HepG2 (cell line): ENCODE results near the gene GJA9. TPM values are rescaled to one million over a fixed set of nuclear protein-coding genes. Genes with fewer than 3 reads are reported as not detected.
A peak's percentile ranks its signal among the peaks of the same experiment; 100 is the strongest.

Experiments used
- ADNP ChIP-seq: sonication (generic); formaldehyde crosslinking; IDR thresholded peaks from 2 replicates; pipeline ENCODE4 v1.4.0; 2020; ENCODE audit warnings: missing genetic modification reagents
- CC2D1A ChIP-seq: sonication (generic); formaldehyde crosslinking; IDR thresholded peaks from 2 replicates; pipeline ENCODE4 v1.8.1; 2023; ENCODE audit warnings: mild to moderate bottlenecking, missing genetic modification reagents
- GLI4 ChIP-seq: sonication (generic); formaldehyde crosslinking; IDR thresholded peaks from 2 replicates; pipeline ENCODE4 v1.5.1; 2020; ENCODE audit warnings: missing genetic modification reagents, mild to moderate bottlenecking, moderate library complexity, borderline replicate concordance
- HIVEP1 ChIP-seq: sonication (generic); formaldehyde crosslinking; IDR thresholded peaks from 2 replicates; pipeline ENCODE4 v1.4.0; 2020; ENCODE audit warnings: mild to moderate bottlenecking, missing genetic modification reagents
- KDM2A ChIP-seq: sonication (generic); formaldehyde crosslinking; IDR thresholded peaks from 2 replicates; pipeline ENCODE4 v1.4.0; 2020; ENCODE audit warnings: low read depth, missing genetic modification reagents, borderline replicate concordance
- KDM5A ChIP-seq: fragments of 200-600 bp; sonication (generic); IDR thresholded peaks from 2 replicates; pipeline ENCODE4 v1.7.0; 2018; ENCODE audit warnings: antibody characterized with exemption, mild to moderate bottlenecking, low read length, borderline replicate concordance
- MAF1 ChIP-seq: sonication (generic); formaldehyde crosslinking; IDR thresholded peaks from 2 replicates; pipeline ENCODE4 v1.5.0; 2020; ENCODE audit warnings: missing genetic modification reagents, borderline replicate concordance
- MEF2D ChIP-seq: sonication (generic); formaldehyde crosslinking; IDR thresholded peaks from 2 replicates; pipeline ENCODE4 v1.5.1; 2020; ENCODE audit warnings: mild to moderate bottlenecking, missing genetic modification reagents
- NONO ChIP-seq, 2 experiments: fragments of 450-650 bp in 1 of 2; sonication (generic) in 1 of 2; formaldehyde crosslinking in 1 of 2; IDR thresholded peaks in 1 of 2; conservative IDR thresholded peaks in 1 of 2; 2 replicates each; pipeline versions ENCODE4 v1.6.1 to v1.8.0; 2017 to 2022; ENCODE audit warnings: mild to moderate bottlenecking in 1 of 2, missing genetic modification reagents in 1 of 2, moderate library complexity in 1 of 2
- PITX1 ChIP-seq: sonication (generic); formaldehyde crosslinking; IDR thresholded peaks from 2 replicates; pipeline ENCODE4 v1.5.1; 2020; ENCODE audit warnings: mild to moderate bottlenecking, missing genetic modification reagents
- SMYD3 ChIP-seq: sonication (generic); formaldehyde crosslinking; IDR thresholded peaks from 2 replicates; pipeline ENCODE4 v1.8.1; 2023; ENCODE audit warnings: mild to moderate bottlenecking, missing genetic modification reagents
- SRSF4 ChIP-seq: fragments of 200-400 bp; formaldehyde crosslinking; IDR thresholded peaks from one replicate; pipeline ENCODE4 v1.6.1; 2018; ENCODE audit warnings: mild to moderate bottlenecking, low read depth, low read length, moderate library complexity; ENCODE audit not compliant: poor library complexity, severe bottlenecking
- TBX2 ChIP-seq: sonication (generic); formaldehyde crosslinking; IDR thresholded peaks from 2 replicates; pipeline ENCODE4 v1.5.0; 2020; ENCODE audit warnings: missing genetic modification reagents, mild to moderate bottlenecking, borderline replicate concordance
- ZFP41 ChIP-seq: sonication (generic); formaldehyde crosslinking; IDR thresholded peaks from 2 replicates; pipeline ENCODE4 v1.4.0; 2020; ENCODE audit warnings: mild to moderate bottlenecking, missing genetic modification reagents, borderline replicate concordance
- ZNF780A ChIP-seq: sonication (generic); formaldehyde crosslinking; IDR thresholded peaks from 2 replicates; pipeline ENCODE4 v1.8.0; 2022; ENCODE audit warnings: mild to moderate bottlenecking, missing genetic modification reagents, moderate library complexity
- polyA plus RNA-seq, 8 experiments: library from polyadenylated mRNA; depleted of rRNA in 3 of 8; stranded (reverse) in 7 of 8; unstranded in 1 of 8; fragments of >200 nt; fragmentation: Illumina TruSeq in 4 of 8; extraction: Trizol in 4 of 8; gene quantifications; 2 replicates each; pipeline versions ENCODE4 v1.2.1 to v1.2.3, GENCODE V29; 2011 to 2016; ENCODE audit warnings: low read depth in 4 of 8, missing spikeins in 1 of 8, mixed read lengths in 1 of 8; ENCODE audit not compliant: insufficient read depth in 1 of 8
- total RNA-seq, 5 experiments: library from RNA; depleted of rRNA; stranded (reverse); fragments of >200 nt; fragmentation: Illumina TruSeq; extraction: Trizol; gene quantifications; 2 replicates each; pipeline ENCODE4 v1.2.3, GENCODE V29; 2016; ENCODE audit warnings: low read depth in 1 of 5
- TF ChIP-seq, protein P1 (sequence below): sonication (generic); formaldehyde crosslinking; conservative IDR thresholded peaks from 2 replicates; pipeline ENCODE4 v1.4.0; 2020; ENCODE audit warnings: mild to moderate bottlenecking, missing genetic modification reagents, moderate library complexity
- TF ChIP-seq, protein P2 (sequence below): sonication (generic); formaldehyde crosslinking; IDR thresholded peaks from 2 replicates; pipeline ENCODE4 v1.4.0; 2020; ENCODE audit warnings: missing genetic modification reagents, borderline replicate concordance
- TF ChIP-seq, protein P3 (sequence below): sonication (generic); formaldehyde crosslinking; IDR thresholded peaks from 2 replicates; pipeline ENCODE4 v1.5.0; 2020; ENCODE audit warnings: missing genetic modification reagents, mild to moderate bottlenecking, borderline replicate concordance

Gene GJA9
- total and polyA plus RNA-seq, 2 of the 13 experiments (the other 11 are each of a cell fraction or from before 2014, with no cell fraction given) = 0.08 to 0.13 TPM

DNA sequence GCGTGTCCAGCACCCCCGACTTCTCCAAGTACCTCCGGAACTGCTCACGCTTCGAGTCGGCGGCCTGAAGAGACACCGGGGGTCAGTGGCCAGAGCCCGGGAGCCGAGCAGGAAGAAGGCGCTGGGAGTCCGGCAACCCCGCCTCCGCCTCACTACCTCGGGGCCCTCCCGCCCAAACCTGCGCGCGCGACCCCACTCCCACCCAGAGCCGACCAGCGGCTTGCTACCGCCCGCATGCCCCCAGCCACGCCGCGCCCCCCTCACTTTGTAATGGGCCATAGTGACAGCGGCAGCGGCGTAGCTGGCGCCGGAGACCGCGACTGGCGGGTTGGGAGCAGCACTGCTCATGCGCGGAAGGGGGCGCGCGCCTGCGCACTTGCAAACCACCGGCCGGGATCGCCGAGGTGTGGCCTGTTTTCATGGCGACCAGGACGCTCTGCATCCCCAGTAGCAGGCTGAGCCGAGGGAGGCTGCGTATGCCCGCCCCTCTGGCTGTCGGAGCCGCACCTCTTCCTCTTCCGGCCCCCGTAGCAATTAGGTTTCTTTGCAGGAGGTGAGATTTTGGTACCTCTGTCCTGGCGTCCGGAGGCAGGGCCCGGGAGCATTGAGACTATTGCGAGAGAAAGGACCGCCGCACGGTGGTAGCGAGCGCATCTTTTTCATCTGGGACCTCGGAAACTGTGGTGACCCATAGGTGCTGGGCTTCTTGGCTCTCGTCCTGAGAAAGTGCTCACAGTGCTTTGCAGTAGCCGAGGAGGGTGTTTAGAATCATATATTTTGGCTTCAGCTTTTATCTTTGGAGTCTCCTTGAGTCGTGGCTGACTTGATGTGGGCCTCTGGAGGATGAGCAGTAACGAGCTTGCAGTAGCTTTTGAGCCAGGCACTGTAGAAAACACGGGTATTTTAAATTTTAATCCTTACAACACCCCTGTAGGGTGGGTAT lies 8.1 kb downstream of the GJA9 start, which contains the start of gene MYCBP (continued):
- TF ChIP-seq SMYD3 (CRISPR knock-in tag) = peak; percentile 57; the same call in 1 of the 2 replicates
- no peak for TF ChIP-seq MEF2D (CRISPR knock-in tag)
- TF ChIP-seq, protein P1, sequence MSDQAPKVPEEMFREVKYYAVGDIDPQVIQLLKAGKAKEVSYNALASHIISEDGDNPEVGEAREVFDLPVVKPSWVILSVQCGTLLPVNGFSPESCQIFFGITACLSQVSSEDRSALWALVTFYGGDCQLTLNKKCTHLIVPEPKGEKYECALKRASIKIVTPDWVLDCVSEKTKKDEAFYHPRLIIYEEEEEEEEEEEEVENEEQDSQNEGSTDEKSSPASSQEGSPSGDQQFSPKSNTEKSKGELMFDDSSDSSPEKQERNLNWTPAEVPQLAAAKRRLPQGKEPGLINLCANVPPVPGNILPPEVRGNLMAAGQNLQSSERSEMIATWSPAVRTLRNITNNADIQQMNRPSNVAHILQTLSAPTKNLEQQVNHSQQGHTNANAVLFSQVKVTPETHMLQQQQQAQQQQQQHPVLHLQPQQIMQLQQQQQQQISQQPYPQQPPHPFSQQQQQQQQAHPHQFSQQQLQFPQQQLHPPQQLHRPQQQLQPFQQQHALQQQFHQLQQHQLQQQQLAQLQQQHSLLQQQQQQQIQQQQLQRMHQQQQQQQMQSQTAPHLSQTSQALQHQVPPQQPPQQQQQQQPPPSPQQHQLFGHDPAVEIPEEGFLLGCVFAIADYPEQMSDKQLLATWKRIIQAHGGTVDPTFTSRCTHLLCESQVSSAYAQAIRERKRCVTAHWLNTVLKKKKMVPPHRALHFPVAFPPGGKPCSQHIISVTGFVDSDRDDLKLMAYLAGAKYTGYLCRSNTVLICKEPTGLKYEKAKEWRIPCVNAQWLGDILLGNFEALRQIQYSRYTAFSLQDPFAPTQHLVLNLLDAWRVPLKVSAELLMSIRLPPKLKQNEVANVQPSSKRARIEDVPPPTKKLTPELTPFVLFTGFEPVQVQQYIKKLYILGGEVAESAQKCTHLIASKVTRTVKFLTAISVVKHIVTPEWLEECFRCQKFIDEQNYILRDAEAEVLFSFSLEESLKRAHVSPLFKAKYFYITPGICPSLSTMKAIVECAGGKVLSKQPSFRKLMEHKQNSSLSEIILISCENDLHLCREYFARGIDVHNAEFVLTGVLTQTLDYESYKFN (CRISPR knock-in tag) = 0 out of 2 replicates have a peak, but pooled peaks have one; percentile 16
- TF ChIP-seq NONO (IDR thresholded peaks at IDR 0.05) = no peak
- TF ChIP-seq NONO (CRISPR knock-in tag; conservative IDR thresholded peaks at IDR 0.05) = peak; percentile 69; the same call in 1 of the 2 replicates
- no peak for TF ChIP-seq PITX1
- no peak for TF ChIP-seq CC2D1A (CRISPR knock-in tag)
- TF ChIP-seq SRSF4 = no peak
- TF ChIP-seq TBX2 (CRISPR knock-in tag) = peak; percentile 74
- TF ChIP-seq KDM2A (CRISPR knock-in tag) = peak; percentile 96
- TF ChIP-seq HIVEP1 (CRISPR knock-in tag) = peak; percentile 56
- TF ChIP-seq, protein P2, sequence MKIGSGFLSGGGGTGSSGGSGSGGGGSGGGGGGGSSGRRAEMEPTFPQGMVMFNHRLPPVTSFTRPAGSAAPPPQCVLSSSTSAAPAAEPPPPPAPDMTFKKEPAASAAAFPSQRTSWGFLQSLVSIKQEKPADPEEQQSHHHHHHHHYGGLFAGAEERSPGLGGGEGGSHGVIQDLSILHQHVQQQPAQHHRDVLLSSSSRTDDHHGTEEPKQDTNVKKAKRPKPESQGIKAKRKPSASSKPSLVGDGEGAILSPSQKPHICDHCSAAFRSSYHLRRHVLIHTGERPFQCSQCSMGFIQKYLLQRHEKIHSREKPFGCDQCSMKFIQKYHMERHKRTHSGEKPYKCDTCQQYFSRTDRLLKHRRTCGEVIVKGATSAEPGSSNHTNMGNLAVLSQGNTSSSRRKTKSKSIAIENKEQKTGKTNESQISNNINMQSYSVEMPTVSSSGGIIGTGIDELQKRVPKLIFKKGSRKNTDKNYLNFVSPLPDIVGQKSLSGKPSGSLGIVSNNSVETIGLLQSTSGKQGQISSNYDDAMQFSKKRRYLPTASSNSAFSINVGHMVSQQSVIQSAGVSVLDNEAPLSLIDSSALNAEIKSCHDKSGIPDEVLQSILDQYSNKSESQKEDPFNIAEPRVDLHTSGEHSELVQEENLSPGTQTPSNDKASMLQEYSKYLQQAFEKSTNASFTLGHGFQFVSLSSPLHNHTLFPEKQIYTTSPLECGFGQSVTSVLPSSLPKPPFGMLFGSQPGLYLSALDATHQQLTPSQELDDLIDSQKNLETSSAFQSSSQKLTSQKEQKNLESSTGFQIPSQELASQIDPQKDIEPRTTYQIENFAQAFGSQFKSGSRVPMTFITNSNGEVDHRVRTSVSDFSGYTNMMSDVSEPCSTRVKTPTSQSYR (CRISPR knock-in tag) = no peak
- TF ChIP-seq, protein P3, sequence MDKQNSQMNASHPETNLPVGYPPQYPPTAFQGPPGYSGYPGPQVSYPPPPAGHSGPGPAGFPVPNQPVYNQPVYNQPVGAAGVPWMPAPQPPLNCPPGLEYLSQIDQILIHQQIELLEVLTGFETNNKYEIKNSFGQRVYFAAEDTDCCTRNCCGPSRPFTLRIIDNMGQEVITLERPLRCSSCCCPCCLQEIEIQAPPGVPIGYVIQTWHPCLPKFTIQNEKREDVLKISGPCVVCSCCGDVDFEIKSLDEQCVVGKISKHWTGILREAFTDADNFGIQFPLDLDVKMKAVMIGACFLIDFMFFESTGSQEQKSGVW (CRISPR knock-in tag) = no peak
- no peak for TF ChIP-seq ZNF780A
- 0 out of 2 replicates have a peak, but pooled peaks have one; percentile 44 for TF ChIP-seq MAF1 (CRISPR knock-in tag)
- no peak for TF ChIP-seq ADNP (CRISPR knock-in tag)
- peak; percentile 68 for TF ChIP-seq KDM5A
- 0 out of 2 replicates have a peak, but pooled peaks have one; percentile 39 for TF ChIP-seq GLI4
- TF ChIP-seq ZFP41 (CRISPR knock-in tag) = 0 out of 2 replicates have a peak, but pooled peaks have one; percentile 33
